ENCODE results near the gene SCN4A.
"Not testable (repeated sequence)": the region's sequence is repeated elsewhere in the genome, so short reads cannot be mapped to it uniquely, and the experiment has no call there.

The SCN4A gene

GRCh38 chr17:63984651-63985386 lies 12.1 kb upstream of the SCN4A start:
- no peak for DNase-seq (ENCODE audit: low spot score)

GRCh38 chr17:63984236-63984635 lies 11.5 kb upstream of the SCN4A start:
- no peak for DNase-seq (ENCODE audit: low spot score)

GRCh38 chr17:63983320-63983719 lies 10.6 kb upstream of the SCN4A start:
- no peak for DNase-seq (ENCODE audit: low spot score)

- DNase-seq (ENCODE audit: low spot score), result not testable (repeated sequence)
Observed at GRCh38 chr17:63982641-63983040, 9.9 kb upstream of the SCN4A start.

GRCh38 chr17:63978272-63979200 lies 5.8 kb upstream of the SCN4A start:
- no peak for DNase-seq (ENCODE audit: low spot score)

GRCh38 chr17:63976702-63977101 lies 4.0 kb upstream of the SCN4A start:
- no peak for DNase-seq (ENCODE audit: low spot score)

- DNase-seq (ENCODE audit: low spot score), result no peak
Observed at GRCh38 chr17:63975541-63976092, 2.9 kb upstream of the SCN4A start.

GRCh38 chr17:63974594-63975192 lies 2.0 kb upstream of the SCN4A start:
- no peak for DNase-seq (ENCODE audit: low spot score)

DNA sequence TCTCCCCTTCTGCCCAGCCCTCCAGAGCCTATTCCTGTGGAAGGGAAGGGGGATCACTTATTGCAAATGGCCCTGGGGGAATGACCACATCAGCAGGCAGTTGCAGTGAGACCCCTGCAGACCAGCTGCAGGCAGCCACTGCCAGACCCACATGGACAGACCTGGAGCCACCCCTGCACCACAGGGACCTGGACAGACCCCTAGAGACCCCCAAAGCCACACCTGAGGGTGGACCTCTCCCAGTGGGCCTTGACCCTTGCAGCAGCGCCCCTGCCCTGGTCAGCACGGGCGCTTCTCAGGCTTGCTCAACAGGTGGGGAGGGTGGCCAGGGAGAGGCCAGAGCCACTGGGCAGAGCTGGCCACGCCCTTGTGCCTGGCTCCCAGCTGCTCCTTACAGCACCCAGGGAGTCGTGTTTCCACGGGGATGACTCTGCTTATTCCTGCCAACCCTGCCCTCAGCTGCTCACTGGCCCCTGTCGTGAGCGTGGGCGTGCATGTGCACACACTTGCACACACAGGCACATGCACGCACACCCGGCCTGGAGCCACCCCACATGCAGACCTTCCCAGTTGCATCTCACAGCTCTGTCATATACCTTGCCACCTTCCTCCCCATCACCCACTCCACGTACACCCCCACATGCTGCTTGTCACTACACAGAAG lies 1.3 kb upstream of the SCN4A start:
- no peak for DNase-seq (ENCODE audit: low spot score)

DNA sequence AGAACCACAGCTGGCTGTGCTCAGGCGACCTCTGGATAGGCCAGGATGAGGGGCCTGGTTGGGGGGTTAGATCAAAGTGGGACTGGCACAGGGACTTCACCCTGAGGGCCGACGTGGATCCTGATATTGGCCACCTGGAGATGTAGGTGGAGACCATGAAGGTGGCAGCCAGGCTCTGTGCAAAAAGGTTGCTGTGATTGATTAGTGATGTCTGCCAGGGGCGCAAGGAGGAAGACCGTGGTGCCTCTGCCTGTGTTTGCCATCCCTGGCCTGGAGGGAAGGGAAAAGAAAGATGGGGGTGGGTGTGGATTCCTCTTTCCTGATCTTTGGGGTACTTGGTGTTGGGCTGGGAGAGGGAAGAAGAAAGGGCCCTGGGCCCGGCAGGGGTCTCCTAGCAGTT lies 529 bp upstream of the SCN4A start:
- no peak for DNase-seq (ENCODE audit: low spot score)

- DNase-seq (ENCODE audit: low spot score), result no peak
Observed at GRCh38 chr17:63969278-63969677, 3.4 kb downstream of the SCN4A start.

DNA sequence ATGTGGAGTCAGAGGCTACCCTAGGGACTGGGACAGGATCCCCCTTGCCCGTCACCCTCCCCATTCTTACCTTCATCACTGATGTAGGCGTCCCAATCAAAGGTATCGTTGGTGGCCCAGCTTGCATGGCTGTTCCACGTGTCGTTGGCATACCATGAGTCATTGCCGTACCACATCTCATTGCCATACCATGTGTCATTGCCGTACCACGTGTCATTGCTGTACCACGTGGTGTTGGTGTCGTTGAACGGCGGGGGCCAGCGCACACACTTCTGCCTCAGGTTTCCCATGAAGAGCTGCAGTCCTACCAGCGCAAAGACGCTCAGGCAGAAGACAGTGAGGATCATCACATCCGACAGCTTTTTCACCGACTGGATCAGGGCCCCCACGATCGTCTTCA lies 4.8 kb downstream of the SCN4A start:
- DNase-seq (ENCODE audit: low spot score), result no peak

DNA sequence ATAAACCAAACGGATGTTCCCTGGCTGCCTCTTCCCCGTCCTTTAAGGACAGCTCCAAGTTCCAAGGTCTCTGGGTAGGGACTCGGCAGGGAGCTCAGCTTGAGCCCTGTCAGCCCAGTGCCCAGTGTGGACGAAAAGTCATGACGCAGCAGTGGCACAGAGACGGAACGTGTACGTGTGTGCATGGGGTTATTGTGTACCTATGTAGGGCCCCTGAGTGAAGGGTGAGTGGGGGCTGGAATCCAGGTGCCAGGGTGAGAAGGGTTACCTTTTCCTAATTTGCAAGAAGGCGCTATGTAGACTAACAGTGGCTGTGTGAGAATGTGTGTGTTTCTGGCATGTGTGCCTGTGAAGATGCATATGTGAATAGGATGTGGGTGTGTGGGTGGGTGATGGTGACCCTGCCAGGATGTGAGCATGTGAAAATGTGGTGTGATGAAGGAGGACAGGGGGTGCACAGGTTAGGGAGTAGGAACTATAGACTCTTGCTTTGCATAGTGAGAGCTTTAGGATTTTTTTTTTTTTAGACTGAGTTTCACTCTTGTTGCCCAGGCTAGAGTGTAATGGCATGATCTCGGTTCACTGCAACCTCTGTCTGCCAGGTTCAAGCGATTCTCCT lies 6.0 kb downstream of the SCN4A start:
- DNase-seq (ENCODE audit: low spot score), result no peak

DNA sequence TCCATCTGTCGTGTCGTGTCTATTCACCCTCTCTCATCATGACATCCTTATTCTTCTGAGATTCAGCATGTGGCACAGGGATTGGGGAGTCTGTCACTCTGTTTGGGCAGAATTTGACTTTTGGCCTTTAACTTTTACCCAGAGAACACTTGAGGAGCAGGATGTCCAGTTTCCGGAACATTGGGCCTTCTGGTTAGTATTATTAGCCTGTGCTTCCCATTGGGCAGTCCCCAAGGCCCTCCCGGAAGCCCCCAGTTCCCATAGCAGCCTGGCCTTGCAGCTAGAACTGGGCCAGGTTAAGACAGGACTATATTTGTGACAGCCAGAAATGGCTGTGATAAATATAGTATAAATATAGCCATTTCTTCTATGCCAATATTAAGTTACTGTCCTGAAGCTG lies 9.6 kb downstream of the SCN4A start:
- DNase-seq (ENCODE audit: low spot score), result no peak

DNA sequence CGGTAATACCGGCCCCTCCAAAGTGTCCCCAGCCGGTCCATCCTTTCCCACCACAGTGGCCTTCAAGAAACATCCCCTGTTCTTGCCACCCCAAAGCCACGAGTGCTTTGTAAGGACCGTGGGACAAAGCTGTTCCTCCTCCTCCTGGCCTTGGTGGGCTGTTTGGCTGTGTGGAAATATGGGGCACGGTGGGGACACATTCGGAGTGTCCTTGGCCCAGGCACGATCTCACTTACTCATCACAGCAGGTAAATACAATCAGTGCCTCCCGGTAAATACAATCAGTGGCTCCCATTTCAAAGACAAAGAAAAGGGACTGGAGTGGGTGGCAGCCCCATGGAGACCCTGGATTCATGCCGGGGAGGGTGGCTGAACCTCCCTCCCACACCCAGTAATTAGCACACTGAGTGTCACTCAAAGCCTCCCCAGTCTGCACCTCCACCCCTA lies 10.4 kb downstream of the SCN4A start:
- DNase-seq (ENCODE audit: low spot score), result no peak

GRCh38 chr17:63961355-63962212 lies 11.1 kb downstream of the SCN4A start:
- no peak for DNase-seq (ENCODE audit: low spot score)

GRCh38 chr17:63960430-63960829 lies 12.3 kb downstream of the SCN4A start:
- no peak for DNase-seq (ENCODE audit: low spot score)

DNA sequence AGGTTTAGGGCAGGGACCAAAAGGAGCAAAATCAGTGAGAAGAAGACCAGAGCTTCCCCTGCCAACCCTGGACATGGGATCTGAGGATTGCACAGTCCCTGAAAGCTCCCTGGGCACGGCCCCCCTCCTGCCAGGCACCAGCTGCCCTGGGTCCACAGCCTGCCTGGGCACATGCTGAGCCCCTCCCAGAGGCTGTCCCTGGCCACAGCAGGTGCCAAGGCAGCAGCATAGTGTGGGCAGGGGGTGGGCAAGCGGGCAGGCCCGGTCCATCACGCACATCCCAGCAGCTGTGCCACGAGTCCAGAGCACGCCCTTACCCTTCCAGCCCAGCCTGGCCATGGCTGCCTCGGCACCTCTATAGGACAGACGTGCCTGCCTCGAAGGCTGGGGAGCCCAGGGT lies 12.7 kb downstream of the SCN4A start:
- no peak for DNase-seq (ENCODE audit: low spot score)

DNA sequence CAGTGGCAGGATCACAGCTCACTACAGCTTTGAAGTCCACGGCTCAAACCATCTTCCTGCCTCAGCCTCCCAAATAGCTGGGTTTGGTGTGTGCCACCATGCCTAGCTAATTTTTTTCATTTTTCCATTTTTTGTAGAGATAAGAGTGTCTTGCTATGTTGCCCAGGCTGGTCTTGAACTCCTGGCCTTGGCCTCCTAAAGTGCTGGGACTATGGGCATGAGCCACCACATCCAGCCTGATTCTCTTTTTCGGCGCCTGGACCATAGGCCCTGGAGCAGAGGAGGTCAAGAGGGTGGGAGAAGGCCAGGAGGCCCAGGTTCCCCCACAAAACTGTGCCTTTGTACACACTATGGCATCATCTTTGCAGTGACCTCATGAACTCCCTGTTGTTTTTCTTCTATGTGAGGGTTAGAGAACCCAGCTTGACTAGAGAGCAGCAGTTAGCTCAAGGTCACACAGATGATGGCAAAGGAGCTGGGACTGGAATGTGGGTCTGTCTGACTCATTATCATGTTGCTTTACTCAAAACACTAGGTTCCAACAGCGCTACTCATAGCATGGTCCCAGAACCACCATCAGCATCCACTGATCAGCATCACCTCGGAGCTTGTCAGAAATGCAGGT lies 16.3 kb downstream of the SCN4A start:
- DNase-seq (ENCODE audit: low spot score), result no peak

GRCh38 chr17:63955791-63956190 lies 16.9 kb downstream of the SCN4A start:
- DNase-seq (ENCODE audit: low spot score), result no peak

All from globus pallidus (tissue), 1 donor.